ENCODE measurements around the gene NDEL1.

The NDEL1 gene

GRCh38 chr17:8487130-8487645 lies 51.5 kb downstream of the NDEL1 start:
- TF ChIP-seq ZNF565 (CRISPR knock-in tag; conservative IDR thresholded peaks at IDR 0.05; ENCODE audit: low read depth) (no peak), CREB5 (CRISPR knock-in tag; IDR thresholded peaks at IDR 0.05; ENCODE audit: low read depth) (no peak), ARNTL (CRISPR knock-in tag; IDR thresholded peaks at IDR 0.05; ENCODE audit: borderline replicate concordance, low read depth) (no peak), ISL1 (CRISPR knock-in tag; IDR thresholded peaks at IDR 0.05) (no peak), TOX (CRISPR knock-in tag; IDR thresholded peaks at IDR 0.05; ENCODE audit: borderline replicate concordance) (no peak), GLIS3 (CRISPR knock-in tag; IDR thresholded peaks at IDR 0.05) (no peak), POU6F1 (CRISPR knock-in tag; IDR thresholded peaks at IDR 0.05; ENCODE audit: borderline replicate concordance, low read depth) (no peak), SNAI2 (CRISPR knock-in tag; IDR thresholded peaks at IDR 0.05) (no peak), ZC3H10 (CRISPR knock-in tag; IDR thresholded peaks at IDR 0.05) (no peak), ESRRG (CRISPR knock-in tag; IDR thresholded peaks at IDR 0.05) (no peak), ZFP30 (CRISPR knock-in tag; IDR thresholded peaks at IDR 0.05) (no peak)
- ATAC-seq: no peak

GRCh38 chr17:8487743-8488142 lies 52.1 kb downstream of the NDEL1 start:
- TF ChIP-seq ISL1 (CRISPR knock-in tag; IDR thresholded peaks at IDR 0.05) (no peak), BACH2 (CRISPR knock-in tag; IDR thresholded peaks at IDR 0.05; ENCODE audit: borderline replicate concordance) (no peak), CSRNP3 (CRISPR knock-in tag; IDR thresholded peaks at IDR 0.05) (no peak), ZFP3 (CRISPR knock-in tag; IDR thresholded peaks at IDR 0.05) (no peak), TCF4 (CRISPR knock-in tag; IDR thresholded peaks at IDR 0.05; ENCODE audit: borderline replicate concordance) (no peak), TOX (CRISPR knock-in tag; IDR thresholded peaks at IDR 0.05; ENCODE audit: borderline replicate concordance) (no peak), CSDC2 (CRISPR knock-in tag; IDR thresholded peaks at IDR 0.05) (no peak), PATZ1 (CRISPR knock-in tag; IDR thresholded peaks at IDR 0.05; ENCODE audit: borderline replicate concordance) (no peak), TSHZ2 (CRISPR knock-in tag; IDR thresholded peaks at IDR 0.05) (no peak), ZFP30 (CRISPR knock-in tag; IDR thresholded peaks at IDR 0.05) (no peak), OSR1 (CRISPR knock-in tag; IDR thresholded peaks at IDR 0.05) (no peak), POU6F1 (CRISPR knock-in tag; IDR thresholded peaks at IDR 0.05; ENCODE audit: borderline replicate concordance, low read depth) (no peak), RARB (CRISPR knock-in tag; IDR thresholded peaks at IDR 0.05) (no peak), ESRRG (CRISPR knock-in tag; IDR thresholded peaks at IDR 0.05) (no peak), ARNTL (CRISPR knock-in tag; IDR thresholded peaks at IDR 0.05; ENCODE audit: borderline replicate concordance, low read depth) (no peak), SNAI2 (CRISPR knock-in tag; IDR thresholded peaks at IDR 0.05) (no peak), CREB5 (CRISPR knock-in tag; IDR thresholded peaks at IDR 0.05; ENCODE audit: low read depth) (no peak), ZNF8 (CRISPR knock-in tag; IDR thresholded peaks at IDR 0.05) (no peak), ZNF565 (CRISPR knock-in tag; conservative IDR thresholded peaks at IDR 0.05; ENCODE audit: low read depth) (no peak), GLIS3 (CRISPR knock-in tag; IDR thresholded peaks at IDR 0.05) (no peak)
- no peak for ATAC-seq

Data from SK-N-SH treated with all-trans-retinoic acid at 6 μM for 48 hours (cell line).